ENCODE results near the gene IREB2.

IREB2 gene

GRCh38 chr15:78437107-78437761 is 782 bp upstream of the IREB2 start:
- no peak for DNase-seq

GRCh38 chr15:78438619-78439285 is 736 bp downstream of the IREB2 start:
- peak; percentile 74 for DNase-seq

GRCh38 chr15:78440375-78441373 is 2.7 kb downstream of the IREB2 start:
- DNase-seq = no peak

- DNase-seq = no peak
These were observed 6.2 kb downstream of the IREB2 start for GRCh38 chr15:78444255-78444654.

- DNase-seq = no peak
These were observed 7.9 kb downstream of the IREB2 start for GRCh38 chr15:78445875-78446274.

GRCh38 chr15:78446551-78446950 is 8.5 kb downstream of the IREB2 start:
- no peak for DNase-seq

DNA sequence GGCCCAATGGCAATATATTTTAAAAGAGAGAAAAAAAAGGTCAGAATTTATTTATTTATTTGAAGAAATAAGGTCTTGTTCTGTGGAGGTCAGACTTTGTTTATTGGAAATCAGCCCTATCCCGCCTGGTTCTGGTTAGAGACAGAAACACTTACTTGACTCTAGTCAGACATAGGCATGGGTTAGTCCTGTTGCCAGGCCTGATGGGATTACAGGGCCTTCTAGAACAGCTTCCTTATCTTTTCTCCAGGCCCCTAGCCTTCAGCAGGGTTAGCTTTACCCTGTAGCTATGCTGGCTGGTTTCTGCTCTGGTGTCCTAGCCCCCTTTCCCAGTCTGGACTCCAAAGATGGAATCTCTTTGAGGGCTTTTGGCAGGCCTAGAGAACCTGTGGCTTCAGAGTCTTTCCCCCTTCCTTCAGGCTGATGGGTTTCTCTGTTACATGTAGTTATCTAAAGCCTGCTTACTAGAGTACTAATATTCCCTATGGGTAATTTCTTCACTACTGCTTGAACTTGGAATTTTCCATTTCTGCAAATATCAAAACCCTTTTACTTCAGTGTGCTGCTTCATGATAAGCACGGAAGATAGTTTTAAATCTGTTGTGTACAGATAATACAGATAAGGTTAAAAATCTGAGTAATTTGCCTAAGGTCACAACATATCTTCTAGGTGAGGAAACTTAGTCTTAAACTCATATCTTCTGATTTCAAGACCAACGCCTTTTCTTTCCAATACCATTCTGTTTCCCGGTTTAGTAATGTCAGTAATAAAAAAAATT is 10.6 kb downstream of the IREB2 start:
- no peak for DNase-seq

GRCh38 chr15:78449220-78449999 is 11.4 kb downstream of the IREB2 start:
- DNase-seq = no peak

- no peak for DNase-seq
These were observed 12.4 kb downstream of the IREB2 start for GRCh38 chr15:78450285-78450858.

DNA sequence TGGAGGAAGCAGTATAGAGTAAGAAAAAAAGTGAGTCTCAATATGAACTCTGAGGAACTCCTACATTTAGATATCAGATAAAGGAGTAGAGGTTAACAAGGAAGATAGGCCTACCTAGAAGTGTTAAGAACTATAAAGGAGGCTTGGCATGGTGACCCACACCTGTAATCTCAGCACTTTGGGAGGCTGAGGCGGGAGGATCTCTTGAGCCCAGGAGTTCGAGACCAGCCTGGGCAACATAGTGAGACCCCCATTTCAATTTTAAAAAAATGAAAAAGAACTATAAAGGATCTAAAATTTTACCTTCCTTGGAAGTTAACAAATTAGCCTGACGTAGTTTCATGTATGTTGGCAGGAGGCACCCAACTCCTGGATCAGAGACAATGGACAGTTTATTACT is 14.5 kb downstream of the IREB2 start:
- no peak for DNase-seq

GRCh38 chr15:78453447-78453846 is 15.4 kb downstream of the IREB2 start:
- DNase-seq = no peak

GRCh38 chr15:78454992-78455391 is 17.0 kb downstream of the IREB2 start:
- no peak for DNase-seq

- no peak for DNase-seq
These were observed 17.7 kb downstream of the IREB2 start for GRCh38 chr15:78455749-78456148.

DNA sequence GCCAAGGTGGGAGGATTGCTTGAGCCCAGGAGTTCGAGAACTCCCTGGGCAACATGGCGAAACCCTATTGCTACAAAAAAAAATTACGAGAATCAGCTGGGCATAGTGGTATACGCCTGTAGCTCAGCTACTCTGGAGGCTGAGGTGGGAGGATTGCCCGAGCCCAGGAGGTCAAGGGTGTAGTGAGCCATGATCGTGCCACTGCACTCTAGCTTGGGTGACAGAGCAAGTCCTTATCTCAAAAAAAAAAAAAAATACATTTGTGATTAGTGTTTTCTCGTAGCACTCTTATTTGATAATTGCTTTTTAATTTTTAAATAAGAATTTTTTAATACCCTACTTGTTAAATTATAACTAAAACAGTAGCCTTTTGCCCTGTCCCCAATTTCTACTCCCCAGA is 18.4 kb downstream of the IREB2 start:
- no peak for DNase-seq

DNA sequence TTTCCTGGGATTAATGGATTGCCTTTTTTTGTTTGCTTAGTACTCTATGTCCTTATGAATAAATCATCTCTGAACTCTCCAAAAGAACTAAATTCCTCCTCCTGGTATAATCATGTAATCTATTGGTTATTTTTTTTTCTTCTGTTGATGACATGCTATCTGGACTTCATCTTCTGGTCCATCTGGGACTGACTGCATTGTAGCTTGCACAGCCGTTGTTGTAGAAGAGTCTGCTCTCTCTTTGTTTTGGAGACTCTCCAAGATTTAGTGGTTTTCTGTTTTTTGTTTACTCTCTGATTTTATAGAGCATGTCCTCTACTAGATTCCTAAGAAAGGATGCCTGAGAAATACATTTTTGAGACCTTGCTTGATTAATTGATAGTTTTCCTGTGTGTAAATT is 19.1 kb downstream of the IREB2 start:
- no peak for DNase-seq

DNA sequence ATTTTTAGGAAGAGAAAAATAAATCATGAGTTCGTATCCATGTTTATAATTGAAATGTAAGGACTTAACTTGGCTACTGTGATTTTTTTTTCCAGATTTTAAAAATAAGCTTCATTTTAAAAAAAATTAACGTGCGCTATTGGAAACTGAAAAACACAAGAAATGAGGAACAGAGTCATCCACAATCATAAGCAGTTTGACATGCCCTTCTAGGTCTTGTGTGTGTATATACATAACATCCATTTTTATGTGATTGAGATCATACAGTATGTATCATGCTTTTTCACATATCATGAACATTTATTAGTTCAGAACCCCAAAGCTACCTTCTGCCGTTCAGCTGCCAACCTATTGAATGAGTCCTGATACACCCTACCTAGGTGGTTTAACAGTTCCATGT is 22.7 kb downstream of the IREB2 start:
- DNase-seq = no peak

DNA sequence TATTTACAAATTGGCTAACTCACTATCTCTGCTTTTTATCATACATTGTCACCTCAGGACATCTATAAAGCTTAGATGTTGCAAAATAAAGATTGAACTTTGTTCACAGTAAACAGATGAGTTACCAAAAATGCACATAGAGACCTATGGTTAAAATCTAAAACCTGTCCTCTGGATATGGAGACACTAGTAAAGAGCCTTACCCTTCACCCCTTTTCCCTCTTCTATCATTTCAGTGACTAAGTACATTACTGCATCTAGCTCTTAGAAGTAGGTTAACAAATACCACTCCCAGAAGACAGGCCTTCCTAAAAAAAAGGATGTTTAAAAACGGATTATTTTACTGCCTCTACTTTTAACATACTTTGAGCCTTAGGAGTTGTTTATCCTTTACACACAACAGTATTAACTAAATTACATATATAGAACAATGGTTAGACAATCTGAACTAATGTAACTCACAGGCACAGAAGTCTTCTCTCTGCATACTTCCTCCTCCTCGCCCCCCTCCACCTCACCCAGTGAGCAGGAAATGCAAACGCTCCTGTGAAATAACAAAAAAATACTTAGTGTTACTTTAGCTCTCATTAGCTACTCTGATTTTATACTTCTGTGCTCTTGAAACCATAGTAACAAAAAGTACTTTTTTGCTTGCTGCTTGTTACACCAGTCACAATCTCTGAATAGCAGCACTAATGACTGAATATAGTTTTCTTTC is 23.3 kb downstream of the IREB2 start:
- DNase-seq = no peak

GRCh38 chr15:78469031-78469430 is 31.0 kb downstream of the IREB2 start:
- no peak for DNase-seq

DNA sequence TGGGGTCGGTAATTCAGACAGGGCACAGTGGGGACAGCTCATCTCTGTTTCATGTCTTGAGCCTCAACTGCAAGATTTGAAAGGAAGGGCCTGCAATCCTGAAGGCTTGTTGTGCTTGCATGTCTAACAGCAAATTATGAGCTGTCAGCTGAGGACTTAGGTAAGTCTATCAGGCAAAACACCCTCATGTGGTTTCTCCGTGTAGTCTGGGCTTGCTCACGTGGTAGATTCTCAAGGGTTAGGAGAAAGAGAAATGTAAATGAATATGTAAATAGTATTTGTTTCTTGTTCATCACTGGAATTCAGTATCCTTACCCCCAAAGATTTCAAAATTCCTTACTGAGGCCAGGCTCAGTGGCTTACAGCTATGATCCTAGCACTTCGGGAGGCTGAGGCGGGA is 39.3 kb downstream of the IREB2 start:
- DNase-seq = no peak

DNA sequence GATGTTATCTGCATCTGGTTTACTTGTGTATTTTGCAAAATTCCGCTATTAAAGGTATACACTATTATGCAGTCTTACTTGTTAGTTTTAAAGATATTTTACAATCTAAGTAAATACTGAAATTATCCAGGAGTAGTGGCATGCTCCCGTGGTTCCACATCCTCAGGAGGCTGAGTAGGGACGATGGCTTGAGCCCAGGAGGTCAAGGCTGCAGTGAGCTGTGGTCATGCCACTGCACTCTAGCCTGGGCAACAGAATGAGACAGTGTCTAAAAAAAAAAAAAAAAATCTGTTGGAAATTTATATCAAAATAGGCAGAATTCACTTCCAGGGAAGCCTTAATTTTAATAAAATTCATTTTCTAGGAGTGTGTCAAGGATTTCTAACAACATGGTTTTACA is 41.6 kb downstream of the IREB2 start:
- no peak for DNase-seq

DNA sequence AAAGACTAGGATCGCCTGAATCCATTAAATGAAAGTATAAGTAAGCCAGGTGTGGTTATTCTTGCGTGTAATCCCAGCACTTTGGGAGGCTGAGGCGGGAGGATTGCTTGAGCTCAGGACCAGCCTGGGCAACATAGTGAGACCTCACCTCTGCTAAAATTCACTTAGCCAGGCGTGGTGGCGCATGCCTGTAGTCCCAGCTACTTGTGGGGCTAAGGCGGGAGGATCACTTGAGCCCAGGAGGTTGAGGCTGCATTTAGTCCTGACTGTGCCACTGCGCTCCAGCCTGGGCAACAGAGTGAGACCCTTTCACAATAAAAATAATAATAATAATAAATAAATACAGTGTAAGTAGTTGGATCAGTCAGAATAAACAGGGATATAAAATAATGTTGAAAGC is 43.9 kb downstream of the IREB2 start:
- DNase-seq = no peak
